K562 (cell line): Measurements from ENCODE around the gene IP6K1. TPM values are rescaled to one million over a fixed set of nuclear protein-coding genes. Genes with fewer than 3 reads are reported as not detected.

Source experiments
- ATAC-seq: fragments of 200-7000 bp; cut with Tn5 transposase; 3 replicates; pipeline ENCODE4 v1.9.1; 2020; ENCODE audit warnings: moderate library complexity
- BruUV-seq: library from RNA; stranded (reverse); fragments of 400-500 nt; replicated peaks from 2 replicates; lab custom pipeline; 2021; lab: Mats Ljungman, UMichigan
- CTCF ChIA-PET: fragments of 300-600 bp; formaldehyde crosslinking; extraction: SDS; loops from one replicate; lab custom pipeline; 2021; ENCODE audit warnings: low intra/inter-chr PET ratio; lab: Yijun Ruan, JAX
- POLR2A ChIA-PET: fragments of 300-600, 350-650 bp; sonication (Branson Sonifier 250); formaldehyde crosslinking; extraction: SDS; loops from one replicate; lab custom pipeline; 2021; ENCODE audit warnings: antibody characterized with exemption, inconsistent platforms; lab: Yijun Ruan, JAX
- DNase-seq, 4 experiments: peaks; one replicate each; pipeline versions ENCODE4 v3.0.0 to v3.0.0-alpha.2; 2011 to 2018; ENCODE audit warnings: low spot score in 3 of 4, mixed read lengths in 3 of 4; ENCODE audit errors: extremely low read depth in 1 of 4
- FAIRE-seq: peaks from 2 replicates; lab custom pipeline; 2011; peaks lifted over from hg19 to GRCh38; lab: Jason Lieb, UNC
- H2AFZ ChIP-seq: 2 replicates; pipeline ENCODE4 v1.6.0; 2011; ENCODE audit warnings: low read depth, low read length, control low read depth, inconsistent platforms
- H3K27ac ChIP-seq: fragments of 200-600 bp; 3 replicates; pipeline ENCODE4 v1.8.0; 2011; ENCODE audit warnings: low read depth, mild to moderate bottlenecking, control low read depth, inconsistent platforms, low read length, moderate library complexity, mixed read lengths; ENCODE audit errors: extremely low read depth
- H3K27me3 ChIP-seq, 2 experiments: fragments of 300-600 bp in 1 of 2; 2 replicates in 1 of 2; 3 replicates in 1 of 2; pipeline versions ENCODE4 v1.6.0 to v1.8.0; 2011; ENCODE audit warnings: inconsistent platforms in 2 of 2, low read length in 2 of 2, mild to moderate bottlenecking in 1 of 2, mixed read lengths in 1 of 2, moderate library complexity in 1 of 2; ENCODE audit not compliant: control insufficient read depth in 2 of 2, insufficient read depth in 2 of 2
- H3K36me3 ChIP-seq: fragments of 300-600 bp; 3 replicates; pipeline ENCODE4 v1.8.0; 2011; ENCODE audit warnings: mild to moderate bottlenecking, low read length, inconsistent platforms; ENCODE audit not compliant: control insufficient read depth, insufficient read depth
- H3K4me1 ChIP-seq, 2 experiments: fragments of 200-600 bp in 1 of 2; replicated peaks in 1 of 2; 2 replicates in 1 of 2; 3 replicates in 1 of 2; pipeline versions ENCODE4 v1.5.1 to v1.8.0; 2011; ENCODE audit warnings: inconsistent platforms in 2 of 2, low read length in 2 of 2, mild to moderate bottlenecking in 1 of 2, mixed read lengths in 1 of 2, moderate library complexity in 1 of 2; ENCODE audit not compliant: control insufficient read depth in 2 of 2, insufficient read depth in 2 of 2
- H3K4me2 ChIP-seq: 2 replicates; pipeline ENCODE4 v1.6.1; 2011; ENCODE audit warnings: low read length, control low read depth, inconsistent platforms, mixed read lengths; ENCODE audit not compliant: insufficient read depth
- H3K4me3 ChIP-seq: fragments of 200-600 bp; sonication (generic), shearing (Covaris generic); 2 replicates; pipeline ENCODE4 v1.5.1; 2016; ENCODE audit warnings: control low read depth, inconsistent platforms
- H3K79me2 ChIP-seq: fragments of 200-600 bp; 3 replicates; pipeline ENCODE4 v1.8.0; 2011; ENCODE audit warnings: low read length, inconsistent platforms; ENCODE audit not compliant: control insufficient read depth, insufficient read depth
- H3K9ac ChIP-seq, 2 experiments: 2 replicates each; pipeline versions ENCODE4 v1.6.0 to v1.6.1; 2011; ENCODE audit warnings: low read depth in 2 of 2, low read length in 2 of 2, control low read depth in 1 of 2, inconsistent platforms in 1 of 2, mild to moderate bottlenecking in 1 of 2, mixed read lengths in 1 of 2; ENCODE audit not compliant: insufficient read depth in 1 of 2
- H3K9me1 ChIP-seq: one replicate; pipeline ENCODE4 v1.6.0; 2011; ENCODE audit warnings: inconsistent platforms, mild to moderate bottlenecking, low read length, moderate library complexity; ENCODE audit not compliant: control insufficient read depth, insufficient read depth
- H3K9me3 ChIP-seq: replicated peaks from 2 replicates; pipeline ENCODE4 v1.5.1; 2011; ENCODE audit warnings: low read depth, low read length, inconsistent platforms; ENCODE audit not compliant: control insufficient read depth, insufficient read depth
- H4K20me1 ChIP-seq: replicated peaks from 2 replicates; pipeline ENCODE4 v1.6.1; 2011; ENCODE audit warnings: low read length, inconsistent platforms, mixed read lengths; ENCODE audit not compliant: control insufficient read depth, insufficient read depth
- CBX1 ChIP-seq: sonication (generic); IDR thresholded peaks from 2 replicates; pipeline ENCODE4 v1.6.1; 2016; ENCODE audit warnings: antibody characterized with exemption, low read depth, mild to moderate bottlenecking
- KDM5B ChIP-seq: fragments of 200-600 bp; sonication (generic); IDR thresholded peaks from 2 replicates; pipeline ENCODE4 v1.6.1; 2012; ENCODE audit warnings: low read depth, mild to moderate bottlenecking, moderate library complexity, low read length, control low read depth, inconsistent platforms; ENCODE audit not compliant: insufficient replicate concordance
- MCM3 ChIP-seq: fragments of 450-650 bp; IDR thresholded peaks from 2 replicates; pipeline ENCODE4 v1.6.1; 2016
- POLR2A ChIP-seq: fragments of 450-650 bp; conservative IDR thresholded peaks from 2 replicates; pipeline ENCODE4 v1.6.1; 2016
- RNF2 ChIP-seq: sonication (generic); IDR thresholded peaks from 2 replicates; pipeline ENCODE4 v1.6.1; 2016
- SMARCC2 ChIP-seq: fragments of 450-650 bp; IDR thresholded peaks from 2 replicates; pipeline ENCODE4 v1.6.1; 2017; ENCODE audit warnings: antibody characterized with exemption, moderate library complexity, mild to moderate bottlenecking, low read depth
- TCF7 ChIP-seq: sonication (generic); IDR thresholded peaks from 2 replicates; pipeline ENCODE4 v1.6.1; 2016; ENCODE audit warnings: antibody characterized with exemption, borderline replicate concordance
- ZBTB1 ChIP-seq: sonication (generic); formaldehyde crosslinking; IDR thresholded peaks from 2 replicates; pipeline ENCODE4 v1.8.1; 2023; ENCODE audit warnings: missing genetic modification reagents, low read depth, mild to moderate bottlenecking, borderline replicate concordance
- ZBTB9 ChIP-seq: fragments of 450-650 bp; formaldehyde crosslinking; IDR thresholded peaks from 2 replicates; pipeline ENCODE4 v1.4.0; 2020; ENCODE audit warnings: mild to moderate bottlenecking, moderate library complexity
- ZC3H8 ChIP-seq: fragments of 450-650 bp; IDR thresholded peaks from 2 replicates; pipeline ENCODE4 v1.6.1; 2017
- ZNF263 ChIP-seq: sonication (generic); formaldehyde crosslinking; IDR thresholded peaks from 2 replicates; pipeline ENCODE4 v1.8.0; 2022; ENCODE audit warnings: mild to moderate bottlenecking, missing genetic modification reagents, borderline replicate concordance
- ZNF280A ChIP-seq: fragments of 450-650 bp; IDR thresholded peaks from 2 replicates; pipeline ENCODE4 v1.6.1; 2018; ENCODE audit warnings: mild to moderate bottlenecking, low read depth; ENCODE audit not compliant: partially characterized antibody
- WGBS: fragments of 100-300 bp; shearing (Covaris generic); methylation state at CpG from one replicate; pipeline ENCODE4 v1.1.6; 2016; ENCODE audit warnings: low coverage, mixed read lengths; ENCODE audit not compliant: insufficient coverage; ENCODE audit errors: missing lambda C conversion rate; 5-methylcytosine and 5-hydroxymethylcytosine counted together
- in situ Hi-C: fragments of 300-500 bp; cut with MboI; formaldehyde crosslinking; loops from 4 replicates; pipeline ENCODE4 v1.15.0; 2018; ENCODE audit warnings: inconsistent platforms, mixed read lengths
- intact Hi-C: fragments of 100-400 bp; cut with micrococcal nuclease; formaldehyde crosslinking; loops from 2 replicates; pipeline ENCODE4 v1.14.2; 2022
- polyA plus RNA-seq, 8 experiments: library from polyadenylated mRNA; depleted of rRNA in 4 of 8; stranded (reverse) in 5 of 8; unstranded in 3 of 8; fragments of >200 nt; fragmentation: Nextera tagmentation in 2 of 8; fragmentation: Illumina TruSeq in 1 of 8; extraction: Ambion mirVana in 2 of 8; extraction: Trizol in 1 of 8; gene quantifications; 2 replicates each; pipeline versions ENCODE4 v1.2.1 to v1.2.3, GENCODE V29; 2011 to 2014; ENCODE audit warnings: inconsistent platforms in 1 of 8, missing spikeins in 1 of 8
- total RNA-seq, 7 experiments: library from RNA; depleted of rRNA in 6 of 7; stranded (reverse); fragments of >200 nt in 6 of 7; fragmentation: Illumina TruSeq in 2 of 7; extraction: Trizol in 2 of 7; gene quantifications; 2 replicates each; pipeline versions ENCODE4 v1.2.1 to v1.2.3, GENCODE V29; 2011 to 2021; ENCODE audit warnings: low replicate concordance in 1 of 7

Gene IP6K1
- total and polyA plus RNA-seq, 9 of the 15 experiments (the other 6 are each of a cell fraction or from before 2014, with no cell fraction given) = 0.46 to 29.2 (median 13.1) TPM

DNA sequence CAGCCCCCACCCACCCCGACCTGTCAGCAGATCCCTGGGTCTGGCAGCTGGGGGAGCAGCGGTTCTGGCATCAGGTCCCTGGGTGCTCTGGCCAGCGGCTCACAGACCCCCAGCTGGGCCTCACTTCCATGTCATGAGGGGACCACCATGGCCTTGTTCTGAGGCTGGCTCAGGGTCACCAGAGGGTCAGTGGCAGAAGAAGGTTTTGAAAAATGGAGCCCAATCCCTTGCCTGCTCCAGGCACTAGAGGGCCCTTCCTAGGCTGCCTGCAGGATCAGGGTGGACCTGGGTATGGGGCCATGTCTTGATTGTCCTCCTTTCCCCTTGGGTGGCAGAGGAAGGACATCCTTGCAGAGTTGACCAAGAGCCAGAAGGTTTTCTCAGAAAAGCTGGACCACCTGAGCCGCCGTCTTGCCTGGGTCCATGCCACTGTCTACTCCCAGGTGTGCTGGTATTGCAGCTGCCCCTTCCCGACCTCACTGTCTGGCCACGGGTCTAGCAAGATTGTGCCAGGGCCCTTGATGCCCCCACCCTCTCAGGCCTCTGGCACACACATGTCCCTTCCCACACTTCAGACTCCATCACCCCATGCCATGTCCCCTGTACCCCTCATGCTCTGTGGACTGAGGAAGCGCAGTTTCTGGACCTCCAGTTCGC, 79.8 kb downstream of the IP6K1 start:
- in situ Hi-C loops (no loop called here), intact Hi-C loops (no loop called here)
- Histone ChIP-seq H3K27ac (no peak overlapping the region), H3K9me1 (no peaks in the 10 kb centered on the region), H3K36me3 (peaks cover 54% of the 10 kb centered on the region; the same call in 2 of the 3 replicates), H3K79me2 (no peaks in the 10 kb centered on the region), H3K4me1 (peaks cover 0 to 6% of the 10 kb centered on the region in 2 experiments; a peak in 2 of 5 replicates), H3K27me3 (no peaks in the 10 kb centered on the region), H3K9me3 (no peaks in the 10 kb centered on the region), H3K4me3 (no peak overlapping the region), H3K4me2 (no peak overlapping the region), H3K9ac (no peak overlapping the region), H4K20me1 (no peaks in the 10 kb centered on the region), H2AFZ (no peak overlapping the region)
- no peak for DNase-seq
- 0 out of 2 replicates have a peak, but pooled peaks have one; percentile 13 for TF ChIP-seq POLR2A
- no peak for TF ChIP-seq MCM3
- no peak for TF ChIP-seq TCF7
- TF ChIP-seq ZBTB1 = no peak
- 83% methylated on average over 5 of the region's 9 CpGs for WGBS
- CTCF ChIA-PET = no interaction called here
- no peak for FAIRE-seq
- ATAC-seq = no peak
- BruUV-seq = no TSS peak
- POLR2A ChIA-PET = no interaction called here

- no peaks in the 10 kb centered on the region for H3K9me3 ChIP-seq
- H3K4me1 ChIP-seq = peaks cover 0 to 6% of the 10 kb centered on the region in 2 experiments; a peak in 2 of 5 replicates
- no peaks in the 10 kb centered on the region for H3K9me1 ChIP-seq
- no peak for FAIRE-seq
- CTCF ChIA-PET = no interaction called here
- no peak overlapping the region for H3K4me2 ChIP-seq
- intact Hi-C loops = no loop called here
- H3K36me3 ChIP-seq = peaks cover 65% of the 10 kb centered on the region; the same call in 2 of the 3 replicates
- no peaks in the 10 kb centered on the region for H4K20me1 ChIP-seq
- no peak overlapping the region for H2AFZ ChIP-seq
- ATAC-seq = no peak
- DNase-seq = no peak
- in situ Hi-C loops = no loop called here
- H3K27me3 ChIP-seq = no peaks in the 10 kb centered on the region
- 94% methylated on average over 8 of the region's 17 CpGs for whole genome bisulfite sequencing
- POLR2A ChIA-PET = no interaction called here
- BruUV-seq = no TSS peak
- H3K4me3 ChIP-seq = no peak overlapping the region
- H3K27ac ChIP-seq = no peak overlapping the region
- no peaks in the 10 kb centered on the region for H3K79me2 ChIP-seq
- no peak overlapping the region for H3K9ac ChIP-seq
- no peak for TF ChIP-seq CBX1
- no peak for TF ChIP-seq KDM5B
- no peak for TF ChIP-seq ZNF280A
- TF ChIP-seq ZC3H8 = no peak
- TF ChIP-seq SMARCC2 = no peak
- no peak for TF ChIP-seq ZBTB9 (CRISPR knock-in tag)
- no peak for TF ChIP-seq ZNF263
- no peak for TF ChIP-seq RNF2
These were observed 80.9 kb downstream of the IP6K1 start for GRCh38 chr3:49705390-49705960.
